ENCODE measurements around the gene SOX18.

GRCh38 chr20:64055396-64055892, 6.0 kb upstream of the SOX18 start:
- no peak for TF ChIP-seq POLR2A (IDR thresholded peaks at IDR 0.05)
- no peak for TF ChIP-seq CTCF (IDR thresholded peaks at IDR 0.05 in 4 of 5, conservative IDR thresholded peaks at IDR 0.05 in 1 of 5)

Measured in gastrocnemius medialis (tissue), 4 donors.